Activated CD8-positive, alpha-beta memory T cell treated with anti-CD3 and anti-CD28 coated beads, Interleukin-2, amount 50 U/mL, for 1 hour (primary cell): ENCODE results near the gene EPC1.
A peak's percentile ranks its signal among the peaks of the same experiment; 100 is the strongest.

Source experiments
- DNase-seq: peaks from one replicate; pipeline ENCODE4 v3.0.0-alpha.2; 2020; ENCODE audit errors: extremely low read depth

The EPC1 gene

GRCh38 chr10:32337350-32337749, 9.6 kb downstream of the EPC1 start:
- DNase-seq, result no peak

GRCh38 chr10:32333849-32334248, 13.1 kb downstream of the EPC1 start:
- no peak for DNase-seq

GRCh38 chr10:32332299-32332750, 14.6 kb downstream of the EPC1 start:
- peak; percentile 63 for DNase-seq

- no peak for DNase-seq
Observed at GRCh38 chr10:32331606-32332005, 15.4 kb downstream of the EPC1 start.

- DNase-seq, result no peak
Observed at GRCh38 chr10:32330214-32330613, 16.7 kb downstream of the EPC1 start.

GRCh38 chr10:32329061-32329460, 17.9 kb downstream of the EPC1 start:
- DNase-seq, result no peak

- no peak for DNase-seq
Observed at GRCh38 chr10:32328499-32328898, 18.5 kb downstream of the EPC1 start.

GRCh38 chr10:32327364-32327691, 19.6 kb downstream of the EPC1 start:
- DNase-seq, result no peak

GRCh38 chr10:32326680-32327363, 20.1 kb downstream of the EPC1 start:
- no peak for DNase-seq

GRCh38 chr10:32326119-32326518, 20.8 kb downstream of the EPC1 start:
- no peak for DNase-seq

- DNase-seq, result no peak
Observed at GRCh38 chr10:32323051-32323450, 23.9 kb downstream of the EPC1 start.

GRCh38 chr10:32321016-32321631, 25.8 kb downstream of the EPC1 start:
- DNase-seq, result no peak

- no peak for DNase-seq
Observed at GRCh38 chr10:32318476-32318896, 28.5 kb downstream of the EPC1 start.

GRCh38 chr10:32317795-32318357, 29.1 kb downstream of the EPC1 start:
- no peak for DNase-seq

GRCh38 chr10:32315424-32315823, 31.5 kb downstream of the EPC1 start:
- DNase-seq, result no peak

- no peak for DNase-seq
Observed at GRCh38 chr10:32314588-32314987, 32.4 kb downstream of the EPC1 start.

- DNase-seq, result no peak
Observed at GRCh38 chr10:32308027-32308603, 38.8 kb downstream of the EPC1 start.

GRCh38 chr10:32307609-32308008, 39.3 kb downstream of the EPC1 start:
- no peak for DNase-seq

GRCh38 chr10:32299354-32299980, 47.5 kb downstream of the EPC1 start:
- DNase-seq, result no peak

- DNase-seq, result no peak
Observed at GRCh38 chr10:32298075-32298812, 48.7 kb downstream of the EPC1 start.

- DNase-seq, result no peak
Observed at GRCh38 chr10:32295027-32295426, 51.9 kb downstream of the EPC1 start.

- DNase-seq, result no peak
Observed at GRCh38 chr10:32293581-32293980, 53.4 kb downstream of the EPC1 start.
